Measurements from ENCODE around the gene TRIM71. TPM values are rescaled to one million over a fixed set of nuclear protein-coding genes. Genes with fewer than 3 reads are reported as not detected.
A peak's percentile ranks its signal among the peaks of the same experiment; 100 is the strongest.
"Not testable (repeated sequence)": the region's sequence is repeated elsewhere in the genome, so short reads cannot be mapped to it uniquely, and the experiment has no call there.

The TRIM71 gene
- total RNA-seq, 2 experiments from 2014 or later, result 0.18 to 0.22 TPM

DNA sequence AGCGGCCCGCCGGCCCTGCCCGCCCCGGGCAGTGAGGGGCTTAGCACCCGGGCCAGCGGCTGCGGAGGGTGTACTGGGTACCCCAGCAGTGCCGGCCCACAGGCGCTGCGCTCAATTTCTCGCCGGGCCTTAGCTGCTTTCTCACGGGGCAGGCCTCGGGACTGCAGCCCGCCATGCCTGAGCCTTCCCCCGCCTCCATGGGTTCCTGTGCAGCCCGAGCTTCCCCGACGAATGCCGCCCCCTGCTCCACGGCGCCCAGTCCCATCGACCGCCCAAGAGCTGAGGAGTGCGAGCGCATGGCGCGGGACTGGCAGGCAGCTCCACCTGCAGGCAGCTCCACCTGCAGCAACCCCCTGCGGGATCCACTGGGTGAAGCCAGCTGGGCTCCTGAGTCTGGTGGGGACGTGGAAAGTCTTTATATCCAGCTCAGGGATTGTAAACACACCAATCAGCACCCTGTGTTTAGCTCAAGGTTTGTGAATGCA, 85.1 kb downstream of the TRIM71 start:
- POLR2A ChIA-PET, result interaction anchor here (1.1 kb wide), 1 partner anchor 24 kb away, joined by 3 read pairs; no protein-coding TSS in a partner anchor
- intact Hi-C loops (cut with micrococcal nuclease), result not testable (repeated sequence)

GRCh38 chr3:32903953-32904352, 86.2 kb downstream of the TRIM71 start:
- H3K27ac Mint-ChIP-seq, result no peak overlapping the region
- H3K27me3 Mint-ChIP-seq, result peaks cover 8% of the 10 kb centered on the region
- no peaks in the 10 kb centered on the region for H3K4me1 Mint-ChIP-seq (ENCODE audit: low read depth)
- DNase-seq, result no peak
- TF ChIP-seq CTCF (IDR thresholded peaks at IDR 0.05), result no peak
- ChIA-PET CTCF (interaction anchor here (0.8 to 3.0 kb wide), 4 partner anchors 52 to 170 kb away, joined by 3 to 10 read pairs (median 4); no protein-coding TSS in a partner anchor), POLR2A (no interaction called here)
- H3K36me3 Mint-ChIP-seq (ENCODE audit: low read depth), result no peaks in the 10 kb centered on the region
- intact Hi-C loops (cut with micrococcal nuclease), result no loop called here
- H3K9me3 Mint-ChIP-seq, result no peaks in the 10 kb centered on the region
- H3K4me3 Mint-ChIP-seq, result no peak overlapping the region
- no peak for ATAC-seq

More for the DNA sequence above, 85.1 kb downstream of the TRIM71 start:
- not testable (repeated sequence) for H3K27ac Mint-ChIP-seq; H3K27me3 Mint-ChIP-seq; H3K9me3 Mint-ChIP-seq; H3K36me3 Mint-ChIP-seq (ENCODE audit: low read depth); H3K4me1 Mint-ChIP-seq (ENCODE audit: low read depth)
- H3K4me3 Mint-ChIP-seq, result peak overlapping the region; percentile 60
- CTCF ChIA-PET, result interaction anchor here (0.8 to 3.0 kb wide), 9 partner anchors 9 to 169 kb away, joined by 3 to 10 read pairs (median 3); no protein-coding TSS in a partner anchor
- peak; percentile 29 for TF ChIP-seq CTCF (IDR thresholded peaks at IDR 0.05)
- peak; percentile 76 for ATAC-seq
- peak; percentile 53 for DNase-seq

DNA sequence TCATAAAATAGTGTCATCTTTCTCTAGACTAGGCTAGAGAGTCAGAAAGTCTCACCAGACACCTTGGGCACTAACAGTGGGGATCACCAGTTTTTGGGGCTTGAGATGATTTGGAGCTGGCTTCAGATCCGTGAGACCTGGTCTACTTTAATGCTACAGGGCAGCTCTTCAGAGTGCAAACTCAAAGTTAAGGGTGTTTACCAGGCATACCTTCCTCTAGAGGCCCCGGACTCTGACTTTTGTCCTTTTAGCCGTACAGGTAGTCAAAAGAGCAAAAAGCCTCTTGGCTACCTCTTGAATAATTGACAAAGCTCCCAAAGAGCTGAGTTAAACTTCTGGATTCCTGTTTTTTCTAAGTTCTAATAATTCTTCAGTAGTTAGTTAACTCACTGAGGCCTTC, 92.2 kb downstream of the TRIM71 start:
- ATAC-seq, result no peak
- Mint-ChIP-seq H3K36me3 (ENCODE audit: low read depth) (no peaks in the 10 kb centered on the region), H3K9me3 (no peaks in the 10 kb centered on the region), H3K27ac (no peak overlapping the region), H3K27me3 (peaks cover 1% of the 10 kb centered on the region), H3K4me3 (no peak overlapping the region), H3K4me1 (ENCODE audit: low read depth) (no peaks in the 10 kb centered on the region)
- intact Hi-C loops (cut with micrococcal nuclease), result no loop called here
- no peak for TF ChIP-seq CTCF (IDR thresholded peaks at IDR 0.05)
- ChIA-PET POLR2A (no interaction called here), CTCF (interaction anchor here (1.2 kb wide), 1 partner anchor 16 kb away, joined by 3 read pairs; no protein-coding TSS in a partner anchor)
- DNase-seq, result no peak

GRCh38 chr3:32910954-32911353, 93.2 kb downstream of the TRIM71 start:
- ChIA-PET POLR2A (no interaction called here), CTCF (no interaction called here)
- ATAC-seq, result no peak
- H3K27me3 Mint-ChIP-seq, result peaks cover 1% of the 10 kb centered on the region
- intact Hi-C loops (cut with micrococcal nuclease), result no loop called here
- no peaks in the 10 kb centered on the region for H3K36me3 Mint-ChIP-seq (ENCODE audit: low read depth)
- DNase-seq, result no peak
- H3K27ac Mint-ChIP-seq, result no peak overlapping the region
- no peaks in the 10 kb centered on the region for H3K4me1 Mint-ChIP-seq (ENCODE audit: low read depth)
- no peak overlapping the region for H3K4me3 Mint-ChIP-seq
- TF ChIP-seq CTCF (IDR thresholded peaks at IDR 0.05), result no peak
- H3K9me3 Mint-ChIP-seq, result no peaks in the 10 kb centered on the region

GRCh38 chr3:32912046-32912445, 94.2 kb downstream of the TRIM71 start:
- ATAC-seq, result no peak
- POLR2A ChIA-PET, result no interaction called here
- H3K27ac Mint-ChIP-seq, result no peak overlapping the region

More at GRCh38 chr3:32912046-32912445, 94.2 kb downstream of the TRIM71 start:
- Mint-ChIP-seq H3K27me3 (peaks cover 1% of the 10 kb centered on the region), H3K9me3 (peaks cover 4% of the 10 kb centered on the region), H3K4me1 (ENCODE audit: low read depth) (no peaks in the 10 kb centered on the region), H3K36me3 (ENCODE audit: low read depth) (no peaks in the 10 kb centered on the region), H3K4me3 (no peak overlapping the region)
- no peak for DNase-seq
- intact Hi-C loops (cut with micrococcal nuclease), result no loop called here
- TF ChIP-seq CTCF (IDR thresholded peaks at IDR 0.05), result no peak
- CTCF ChIA-PET, result no interaction called here

Measured in activated CD8-positive, alpha-beta T cell treated with anti-CD3 and anti-CD28 coated beads for 36 hours (primary cell).